Kidney epithelial cell (primary cell): ENCODE results near the gene SUPT3H. TPM values are rescaled to one million over a fixed set of nuclear protein-coding genes. Genes with fewer than 3 reads are reported as not detected.

Experiments
- DNase-seq: peaks from one replicate; pipeline ENCODE4 v3.0.0-alpha.2; 2010; ENCODE audit warnings: low read depth
- H3K27me3 ChIP-seq: 2 replicates; pipeline ENCODE4 v1.6.0; 2011; ENCODE audit warnings: low read length; ENCODE audit not compliant: control insufficient read depth, insufficient read depth
- H3K36me3 ChIP-seq: 2 replicates; pipeline ENCODE4 v1.5.1; 2011; ENCODE audit warnings: low read length; ENCODE audit not compliant: control insufficient read depth, insufficient read depth
- H3K4me3 ChIP-seq: 2 replicates; pipeline ENCODE4 v1.5.1; 2011; ENCODE audit warnings: low read depth, mild to moderate bottlenecking, control low read depth, low read length
- total RNA-seq: library from RNA; depleted of rRNA; stranded (reverse); fragments of >200 nt; gene quantifications from 2 replicates; pipeline ENCODE4 v1.2.3, GENCODE V29; 2015
- TF ChIP-seq, protein P1 (sequence below): IDR thresholded peaks from 2 replicates; pipeline ENCODE4 v1.5.1; 2011; ENCODE audit warnings: mild to moderate bottlenecking, moderate library complexity, low read length, control low read depth, inconsistent platforms; ENCODE audit not compliant: insufficient read depth, poor library complexity, severe bottlenecking

The SUPT3H gene
- total RNA-seq = 18.3 and 25.1 TPM in 2 replicates

DNA sequence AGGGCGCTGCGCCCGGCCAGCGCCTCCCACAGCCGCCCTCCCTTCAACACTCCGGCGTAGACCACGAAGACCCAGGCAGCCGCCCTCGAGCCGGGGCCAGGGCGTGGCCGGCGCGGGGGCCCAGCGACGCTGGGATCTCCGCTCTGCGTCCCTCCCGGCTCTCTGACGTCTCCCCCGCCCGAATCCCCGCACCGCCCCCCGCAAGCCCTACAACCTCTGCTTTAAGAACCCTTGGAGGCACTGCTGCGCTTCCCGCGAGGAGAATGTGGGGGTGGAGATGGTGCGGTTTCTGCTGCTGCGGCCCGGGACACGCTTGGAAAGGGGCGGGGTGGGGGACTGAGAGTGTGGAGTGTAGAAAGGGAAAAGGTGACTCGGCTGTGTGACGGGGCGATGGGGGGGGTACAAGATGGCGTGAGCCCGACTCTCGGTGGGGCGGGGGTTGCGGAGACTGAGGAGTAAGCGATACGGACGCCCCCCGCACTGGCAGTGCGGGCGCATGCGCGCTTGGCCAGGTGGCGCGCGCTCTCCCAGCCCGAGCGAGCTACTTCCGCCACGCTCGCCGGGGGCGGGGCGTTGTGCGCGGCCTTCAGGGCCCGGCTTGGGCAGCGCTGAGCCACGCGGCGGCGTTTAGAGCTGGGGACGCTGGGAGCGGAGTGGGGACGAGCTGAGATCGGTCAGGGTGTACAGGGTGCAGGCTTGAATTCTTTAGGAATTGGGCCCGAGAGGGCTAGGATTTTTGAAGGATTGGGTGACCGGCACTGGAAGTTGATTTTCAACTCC lies at the start of gene SUPT3H:
Gene SUPT3H, minus strand, starts transcription at position 381 of the 780 bp plus-strand sequence.
- peak; percentile 68 for DNase-seq
- Histone ChIP-seq H3K4me3 (peak within 1 kb of the TSS; percentile 81), H3K36me3 (no peaks in the 10 kb centered on the region), H3K27me3 (no peaks in the 10 kb centered on the region)
- TF ChIP-seq, protein P1, sequence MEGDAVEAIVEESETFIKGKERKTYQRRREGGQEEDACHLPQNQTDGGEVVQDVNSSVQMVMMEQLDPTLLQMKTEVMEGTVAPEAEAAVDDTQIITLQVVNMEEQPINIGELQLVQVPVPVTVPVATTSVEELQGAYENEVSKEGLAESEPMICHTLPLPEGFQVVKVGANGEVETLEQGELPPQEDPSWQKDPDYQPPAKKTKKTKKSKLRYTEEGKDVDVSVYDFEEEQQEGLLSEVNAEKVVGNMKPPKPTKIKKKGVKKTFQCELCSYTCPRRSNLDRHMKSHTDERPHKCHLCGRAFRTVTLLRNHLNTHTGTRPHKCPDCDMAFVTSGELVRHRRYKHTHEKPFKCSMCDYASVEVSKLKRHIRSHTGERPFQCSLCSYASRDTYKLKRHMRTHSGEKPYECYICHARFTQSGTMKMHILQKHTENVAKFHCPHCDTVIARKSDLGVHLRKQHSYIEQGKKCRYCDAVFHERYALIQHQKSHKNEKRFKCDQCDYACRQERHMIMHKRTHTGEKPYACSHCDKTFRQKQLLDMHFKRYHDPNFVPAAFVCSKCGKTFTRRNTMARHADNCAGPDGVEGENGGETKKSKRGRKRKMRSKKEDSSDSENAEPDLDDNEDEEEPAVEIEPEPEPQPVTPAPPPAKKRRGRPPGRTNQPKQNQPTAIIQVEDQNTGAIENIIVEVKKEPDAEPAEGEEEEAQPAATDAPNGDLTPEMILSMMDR = no peak

DNA sequence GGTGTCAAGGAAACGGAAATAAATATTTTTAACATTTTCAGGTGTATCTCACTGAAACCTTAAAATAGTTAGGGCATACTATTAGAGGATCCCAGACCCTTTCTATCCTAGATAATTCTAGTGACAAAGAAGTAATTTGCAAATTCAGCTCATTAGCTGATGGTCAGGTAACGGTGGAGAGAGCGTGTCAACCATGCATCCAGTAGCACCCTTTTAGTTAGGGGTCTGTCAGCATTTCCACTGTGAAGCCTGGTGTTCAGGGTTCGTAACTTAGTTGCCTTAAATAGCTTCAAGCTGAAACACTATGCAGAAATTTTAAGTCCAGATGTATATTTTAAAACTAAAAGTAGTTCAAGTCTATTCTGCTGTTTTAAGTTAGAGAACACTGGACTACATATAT lies 48.5 kb upstream of the SUPT3H start:
- H3K27me3 ChIP-seq = no peaks in the 10 kb centered on the region
- no peak for DNase-seq
- TF ChIP-seq, protein P1 = no peak
- H3K36me3 ChIP-seq = no peaks in the 10 kb centered on the region
- no peak overlapping the region for H3K4me3 ChIP-seq

DNA sequence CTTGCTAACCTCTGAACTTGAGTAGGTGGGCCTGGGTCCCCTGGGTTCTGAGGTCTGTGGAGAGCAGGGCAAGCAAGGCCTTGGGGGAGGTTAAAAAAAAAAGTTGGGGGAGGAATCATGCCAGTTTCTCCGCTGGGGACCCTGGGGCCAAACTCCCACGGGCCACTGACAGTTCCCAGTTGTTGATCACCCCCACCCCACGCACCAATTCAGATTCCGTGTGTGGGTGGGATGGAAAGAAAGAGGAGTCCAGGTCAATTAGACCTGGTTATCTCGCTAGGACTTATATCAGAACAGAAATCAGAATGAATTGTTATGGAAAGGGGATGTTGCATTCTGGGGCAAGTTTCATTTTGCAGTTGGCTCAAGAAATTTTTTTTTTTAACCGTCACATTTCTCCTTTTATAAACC lies 46.7 kb upstream of the SUPT3H start:
- Histone ChIP-seq H3K27me3 (no peaks in the 10 kb centered on the region), H3K4me3 (peak overlapping the region; percentile 100), H3K36me3 (no peaks in the 10 kb centered on the region)
- TF ChIP-seq, protein P1 = no peak
- DNase-seq = no peak

DNA sequence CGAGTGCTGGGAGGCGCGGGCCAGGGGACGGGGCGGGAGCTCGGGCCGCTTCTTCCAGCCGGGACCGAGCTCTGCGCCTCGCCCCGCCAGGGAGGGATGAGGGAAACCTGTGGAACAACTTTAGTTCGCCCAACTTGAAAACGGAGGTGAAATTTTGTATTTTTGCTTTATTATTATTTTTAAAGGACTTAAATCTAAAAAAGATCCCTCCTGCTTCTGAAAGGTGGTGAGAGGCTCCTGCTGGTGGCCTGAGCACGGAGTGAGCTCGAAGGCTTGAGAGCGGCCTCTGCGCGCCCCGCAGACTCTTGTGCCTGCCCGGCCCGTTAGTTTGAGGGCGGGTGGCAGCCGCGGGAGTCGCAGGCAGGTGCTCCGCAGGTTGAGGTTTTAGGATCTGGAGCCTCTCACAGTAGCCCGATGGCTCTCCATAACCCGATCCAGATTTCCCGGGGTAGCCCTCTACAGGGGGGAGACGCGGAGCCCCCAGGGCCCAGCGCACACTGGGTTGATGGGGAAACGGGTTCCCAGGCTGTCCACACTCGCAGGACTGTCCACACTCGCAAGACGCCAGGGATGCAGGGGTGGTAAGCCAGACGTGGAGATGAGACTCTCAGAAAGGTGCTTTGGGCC lies 46.2 kb upstream of the SUPT3H start:
- no peak for DNase-seq
- Histone ChIP-seq H3K4me3 (peak overlapping the region; percentile 100), H3K27me3 (no peaks in the 10 kb centered on the region), H3K36me3 (no peaks in the 10 kb centered on the region)
- TF ChIP-seq, protein P1 = no peak

DNA sequence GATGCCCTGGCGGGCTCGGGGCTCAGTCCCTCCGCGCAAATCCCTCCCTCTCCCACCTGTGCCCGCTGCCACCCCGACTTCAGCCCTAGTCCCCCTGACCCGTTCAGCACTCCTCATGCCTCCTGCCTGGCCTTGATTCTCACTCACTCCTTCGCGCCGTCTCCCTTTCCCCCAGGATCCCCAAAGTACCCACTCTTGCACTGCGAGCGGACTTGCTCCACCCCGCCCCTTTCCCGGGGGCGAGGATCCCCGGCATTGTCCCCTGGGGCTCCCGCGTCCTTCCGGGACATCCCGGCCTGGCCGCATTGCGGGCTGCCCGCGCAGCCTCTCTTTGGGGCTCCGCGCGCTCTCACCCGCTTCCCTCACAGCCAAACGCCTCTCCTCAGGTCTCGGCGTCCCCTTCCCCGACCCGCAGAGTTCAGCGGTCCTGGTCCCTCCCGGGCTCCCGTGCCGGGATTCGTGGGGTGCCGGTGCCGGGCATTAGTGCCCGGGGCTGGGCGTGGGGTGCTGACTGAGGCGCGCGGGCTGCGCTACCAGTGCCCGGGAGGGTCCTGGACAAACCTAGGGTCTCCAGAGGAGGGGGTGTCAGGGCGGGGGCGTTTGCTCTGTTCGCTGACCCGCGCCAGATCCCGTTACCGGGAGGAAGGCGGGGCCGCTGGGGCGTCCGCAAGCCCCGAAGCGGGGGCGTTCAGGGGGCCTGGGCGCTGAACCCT lies 45.5 kb upstream of the SUPT3H start:
- Histone ChIP-seq H3K27me3 (no peaks in the 10 kb centered on the region), H3K4me3 (peak overlapping the region; percentile 100), H3K36me3 (no peaks in the 10 kb centered on the region)
- TF ChIP-seq, protein P1 = no peak
- DNase-seq = no peak
